ENCODE results near the gene C1orf167. TPM values are rescaled to one million over a fixed set of nuclear protein-coding genes. Genes with fewer than 3 reads are reported as not detected.

C1orf167 gene
- total RNA-seq, 5 donors from 2014 or later (not counting 1 experiment from before 2014, with no cell fraction given) = not detected

DNA sequence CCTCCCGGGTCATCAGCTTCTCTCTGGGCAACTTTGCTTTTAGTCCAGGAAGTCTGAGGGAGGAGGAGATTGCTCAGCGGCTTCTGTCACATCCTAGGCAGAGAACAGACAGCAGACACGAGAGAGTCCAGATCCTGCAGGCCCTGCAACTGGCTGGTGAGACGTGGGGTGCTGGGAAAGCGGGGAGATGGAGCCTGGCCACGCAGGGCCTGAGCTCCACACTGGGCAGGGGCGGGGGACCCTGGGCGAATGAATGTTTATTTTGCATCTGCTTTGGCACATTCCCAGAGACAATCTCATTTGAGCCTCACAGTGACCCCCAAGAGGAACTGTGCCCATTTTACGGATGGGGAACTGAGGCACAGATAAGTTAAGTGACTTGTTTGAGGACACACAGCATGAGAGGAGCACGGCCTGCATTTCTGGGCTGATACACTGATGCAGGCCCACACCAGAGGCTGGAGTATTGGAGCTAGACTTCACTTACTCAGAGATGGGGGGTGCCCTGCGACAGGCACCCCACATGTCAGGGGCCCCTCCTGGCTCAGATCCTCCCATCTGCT lies 9.6 kb downstream of the C1orf167 start:
- POLR2A ChIA-PET = interaction anchor here in 1 of 2 donors (0.7 kb wide), 1 partner anchor 33 kb away, joined by 3 read pairs; no protein-coding TSS in a partner anchor
- WGBS (ENCODE audit: insufficient coverage) = 68% methylated on average over 8 of the region's 11 CpGs

DNA sequence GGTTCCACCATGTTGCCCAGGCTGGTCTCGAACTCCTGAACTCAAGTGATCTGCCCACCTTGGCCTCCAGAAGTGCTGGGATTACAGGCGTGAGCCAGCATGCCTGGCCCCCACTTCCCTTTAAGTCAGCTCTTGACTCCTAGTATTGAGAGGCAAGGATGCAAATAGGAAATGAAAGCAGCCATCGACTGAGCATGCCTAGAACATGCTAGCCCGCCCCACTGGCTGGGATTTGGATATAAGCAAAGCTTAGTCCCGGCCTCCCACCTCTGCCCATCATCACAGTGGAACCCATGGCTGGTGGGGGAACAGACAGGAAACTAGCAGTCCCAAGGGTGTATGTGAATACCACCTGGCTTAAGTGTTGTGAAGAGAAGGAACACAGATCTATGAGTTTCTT lies 10.5 kb downstream of the C1orf167 start:
- Histone ChIP-seq H3K4me1 (ENCODE audit: control insufficient read depth in 1 of 2, extremely low read depth in 1 of 2, insufficient read depth in 2 of 2, low read length in 2 of 2) (no peaks in the 10 kb centered on the region), H3K27me3 (replicated peaks in 1 of 2; ENCODE audit: control insufficient read depth in 2 of 2, extremely low read depth in 1 of 2, insufficient read depth in 2 of 2, low read length in 1 of 2) (peaks cover 0 to 14% of the 10 kb centered on the region in 2 experiments), H3K36me3 (ENCODE audit: control insufficient read depth in 2 of 2, extremely low read depth in 1 of 2, insufficient read depth in 1 of 2, low read length in 1 of 2) (no peaks in the 10 kb centered on the region), H3K9me3 (no peaks in the 10 kb centered on the region), H3K27ac (ENCODE audit: low read length) (no peak overlapping the region), H3K4me3 (ENCODE audit: control insufficient read depth in 1 of 2, extremely low read depth in 1 of 2, low read length in 1 of 2) (no peak overlapping the region)
- WGBS (ENCODE audit: insufficient coverage) = 67% methylated on average over 1 of the region's 5 CpGs
- H3K27ac Mint-ChIP-seq = no peak overlapping the region
- ChIA-PET POLR2A (interaction anchor here in 1 of 2 donors (0.5 kb wide), 1 partner anchor 677 kb away, joined by 5 read pairs; no protein-coding TSS in a partner anchor), CTCF (interaction anchor here in 1 of 2 donors (0.6 kb wide), 1 partner anchor 476 kb away, joined by 3 read pairs; no protein-coding TSS in a partner anchor)
- no peaks in the 10 kb centered on the region for H3K4me1 Mint-ChIP-seq
- H3K4me3 Mint-ChIP-seq = no peak overlapping the region
- ATAC-seq (replicated peaks in 1 of 4) = no peak
- H3K36me3 Mint-ChIP-seq = no peaks in the 10 kb centered on the region
- H3K27me3 Mint-ChIP-seq = peaks cover 0 to 4% of the 10 kb centered on the region in 2 donors
- no peak for DNase-seq
- H3K9me3 Mint-ChIP-seq = no peaks in the 10 kb centered on the region

More for the DNA sequence above, 9.6 kb downstream of the C1orf167 start:
- Mint-ChIP-seq H3K36me3 (no peaks in the 10 kb centered on the region), H3K27me3 (peaks cover 0 to 4% of the 10 kb centered on the region in 2 donors), H3K4me3 (no peak overlapping the region), H3K4me1 (no peaks in the 10 kb centered on the region), H3K9me3 (no peaks in the 10 kb centered on the region), H3K27ac (no peak overlapping the region)
- H3K9me3 ChIP-seq = no peaks in the 10 kb centered on the region
- no peak overlapping the region for H3K4me3 ChIP-seq (ENCODE audit: control insufficient read depth in 1 of 2, extremely low read depth in 1 of 2, low read length in 1 of 2)
- ATAC-seq (replicated peaks in 1 of 4) (no peak), DNase-seq (no peak)
- H3K27me3 ChIP-seq (replicated peaks in 1 of 2; ENCODE audit: control insufficient read depth in 2 of 2, extremely low read depth in 1 of 2, insufficient read depth in 2 of 2, low read length in 1 of 2) = peaks cover 0 to 18% of the 10 kb centered on the region in 2 experiments
- no peak overlapping the region for H3K27ac ChIP-seq (ENCODE audit: low read length)
- no peaks in the 10 kb centered on the region for H3K36me3 ChIP-seq (ENCODE audit: control insufficient read depth in 2 of 2, extremely low read depth in 1 of 2, insufficient read depth in 1 of 2, low read length in 1 of 2)
- CTCF ChIA-PET = interaction anchor here in 1 of 2 donors (0.6 kb wide), 1 partner anchor 475 kb away, joined by 3 read pairs; no protein-coding TSS in a partner anchor
- no peaks in the 10 kb centered on the region for H3K4me1 ChIP-seq (ENCODE audit: control insufficient read depth in 1 of 2, extremely low read depth in 1 of 2, insufficient read depth in 2 of 2, low read length in 2 of 2)

DNA sequence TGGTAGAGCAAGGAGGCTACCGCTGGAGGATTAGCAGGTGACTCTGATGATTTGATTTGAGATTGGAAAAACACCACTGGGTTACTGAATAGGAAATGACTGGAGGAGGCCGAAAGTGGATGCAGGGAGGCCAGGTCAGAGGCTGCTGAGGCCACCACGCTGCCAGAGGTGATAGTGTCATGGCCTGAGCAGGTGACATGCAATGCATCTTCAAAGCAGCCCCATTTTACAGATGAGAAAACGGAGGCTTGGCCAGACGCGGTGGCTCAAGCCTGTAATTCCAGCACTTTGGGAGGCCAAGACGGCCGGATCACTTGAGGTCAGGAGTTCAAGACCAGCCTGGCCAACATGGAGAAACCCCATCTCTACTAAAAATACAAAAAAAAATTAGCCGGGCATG lies 12.8 kb downstream of the C1orf167 start:
- POLR2A ChIA-PET = no interaction called here
- no peaks in the 10 kb centered on the region for H3K4me1 Mint-ChIP-seq
- no peak overlapping the region for H3K27ac ChIP-seq (ENCODE audit: low read length)
- DNase-seq (no peak), ATAC-seq (replicated peaks in 1 of 4) (no peak)
- no peak overlapping the region for H3K4me3 Mint-ChIP-seq
- no peaks in the 10 kb centered on the region for H3K4me1 ChIP-seq (ENCODE audit: control insufficient read depth in 1 of 2, extremely low read depth in 1 of 2, insufficient read depth in 2 of 2, low read length in 2 of 2)
- no peak overlapping the region for H3K27ac Mint-ChIP-seq
- CTCF ChIA-PET = no interaction called here
- H3K4me3 ChIP-seq (ENCODE audit: control insufficient read depth in 1 of 2, extremely low read depth in 1 of 2, low read length in 1 of 2) = no peak overlapping the region
- H3K27me3 ChIP-seq (replicated peaks in 1 of 2; ENCODE audit: control insufficient read depth in 2 of 2, extremely low read depth in 1 of 2, insufficient read depth in 2 of 2, low read length in 1 of 2) = peaks cover 0 to 14% of the 10 kb centered on the region in 2 experiments
- 82% methylated on average over 3 of the region's 9 CpGs for WGBS (ENCODE audit: insufficient coverage)
- H3K9me3 ChIP-seq = no peaks in the 10 kb centered on the region
- peaks cover 0 to 4% of the 10 kb centered on the region in 2 donors for H3K27me3 Mint-ChIP-seq
- no peaks in the 10 kb centered on the region for H3K36me3 Mint-ChIP-seq
- H3K36me3 ChIP-seq (ENCODE audit: control insufficient read depth in 2 of 2, extremely low read depth in 1 of 2, insufficient read depth in 1 of 2, low read length in 1 of 2) = no peaks in the 10 kb centered on the region
- no peaks in the 10 kb centered on the region for H3K9me3 Mint-ChIP-seq

DNA sequence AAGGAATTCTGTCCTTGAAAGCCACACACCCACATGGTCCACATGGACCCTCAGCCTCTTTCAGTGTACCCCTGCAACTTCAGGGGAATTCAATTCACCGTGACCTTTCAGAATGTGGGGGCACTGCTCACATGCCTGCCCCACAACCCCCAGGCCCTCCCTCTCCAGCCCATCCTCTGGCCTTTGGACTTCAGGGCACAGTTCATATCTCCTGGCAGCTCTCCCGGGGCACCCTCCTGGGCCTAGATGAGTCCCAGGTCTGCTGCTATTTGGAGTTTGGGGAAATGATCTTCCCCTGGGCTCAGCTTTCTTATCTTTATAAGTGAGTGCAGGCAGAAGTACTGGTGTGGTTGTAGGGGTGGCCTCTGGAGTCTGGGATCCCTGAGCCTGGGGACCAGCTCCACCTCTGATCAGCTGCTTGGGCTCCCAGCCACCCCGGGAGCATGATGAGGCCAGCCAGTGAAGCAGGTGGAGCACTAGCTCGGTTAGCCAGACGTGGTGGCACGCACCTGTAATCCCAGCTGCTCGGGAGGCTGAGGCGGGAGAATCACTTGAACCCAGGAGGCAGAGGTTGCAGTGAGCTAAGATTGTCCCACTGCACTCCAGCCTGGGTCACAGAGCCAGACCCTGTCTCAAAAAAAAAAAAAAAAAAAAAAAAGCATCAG lies 15.8 kb downstream of the C1orf167 start:
- WGBS (ENCODE audit: insufficient coverage) = 94% methylated on average over 8 of the region's 8 CpGs
- ATAC-seq (replicated peaks in 1 of 4) (no peak), DNase-seq (no peak)
- Histone ChIP-seq H3K36me3 (ENCODE audit: control insufficient read depth in 2 of 2, extremely low read depth in 1 of 2, insufficient read depth in 1 of 2, low read length in 1 of 2) (no peaks in the 10 kb centered on the region), H3K4me3 (ENCODE audit: control insufficient read depth in 1 of 2, extremely low read depth in 1 of 2, low read length in 1 of 2) (no peak overlapping the region), H3K9me3 (no peaks in the 10 kb centered on the region), H3K27ac (ENCODE audit: low read length) (no peak overlapping the region), H3K27me3 (replicated peaks in 1 of 2; ENCODE audit: control insufficient read depth in 2 of 2, extremely low read depth in 1 of 2, insufficient read depth in 2 of 2, low read length in 1 of 2) (peaks cover 0 to 6% of the 10 kb centered on the region in 2 experiments), H3K4me1 (ENCODE audit: control insufficient read depth in 1 of 2, extremely low read depth in 1 of 2, insufficient read depth in 2 of 2, low read length in 2 of 2) (no peaks in the 10 kb centered on the region)
- CTCF ChIA-PET = interaction anchor here (0.6 to 0.7 kb wide), 3 partner anchors 135 to 689 kb away, joined by 3 to 9 read pairs (median 3); no protein-coding TSS in a partner anchor
- POLR2A ChIA-PET = no interaction called here
- Mint-ChIP-seq H3K4me3 (no peak overlapping the region), H3K36me3 (no peaks in the 10 kb centered on the region), H3K9me3 (no peaks in the 10 kb centered on the region), H3K4me1 (no peaks in the 10 kb centered on the region), H3K27ac (no peak overlapping the region), H3K27me3 (peaks cover 0 to 4% of the 10 kb centered on the region in 2 donors)

DNA sequence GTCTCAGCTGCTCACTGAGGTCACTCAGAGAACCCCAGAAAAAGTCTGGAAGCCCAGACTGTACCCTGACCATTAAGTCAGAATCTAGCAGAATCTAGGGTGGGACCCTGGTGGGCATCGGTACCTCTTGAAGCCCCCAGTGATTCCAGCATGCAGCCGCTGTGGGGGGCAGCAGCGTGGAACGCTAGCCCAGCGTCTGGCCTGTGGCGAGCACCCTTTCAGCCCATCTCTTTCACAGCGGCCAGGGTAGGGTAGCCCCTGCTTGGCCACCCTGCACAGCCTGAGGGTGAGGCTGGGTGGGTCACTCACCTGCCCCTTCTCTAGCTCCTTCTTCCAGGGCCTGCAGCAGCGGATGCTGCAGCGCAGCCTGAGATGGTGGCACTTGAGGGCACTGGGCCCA lies 16.3 kb downstream of the C1orf167 start:
- DNase-seq = no peak
- ChIA-PET POLR2A (no interaction called here), CTCF (interaction anchor here (0.6 to 0.7 kb wide), 3 partner anchors 136 to 690 kb away, joined by 3 to 9 read pairs (median 3); no protein-coding TSS in a partner anchor)
- peaks cover 0 to 2% (median 0%) of the 10 kb centered on the region in 3 donors for H3K4me1 Mint-ChIP-seq
- no peak for ATAC-seq (replicated peaks in 1 of 4)
- H3K9me3 Mint-ChIP-seq = no peaks in the 10 kb centered on the region
- Histone ChIP-seq H3K4me3 (ENCODE audit: control insufficient read depth in 1 of 2, extremely low read depth in 1 of 2, low read length in 1 of 2) (no peak overlapping the region), H3K27me3 (replicated peaks in 1 of 2; ENCODE audit: control insufficient read depth in 2 of 2, extremely low read depth in 1 of 2, insufficient read depth in 2 of 2, low read length in 1 of 2) (peaks cover 0 to 6% of the 10 kb centered on the region in 2 experiments), H3K4me1 (ENCODE audit: control insufficient read depth in 1 of 2, extremely low read depth in 1 of 2, insufficient read depth in 2 of 2, low read length in 2 of 2) (no peaks in the 10 kb centered on the region), H3K36me3 (ENCODE audit: control insufficient read depth in 2 of 2, extremely low read depth in 1 of 2, insufficient read depth in 1 of 2, low read length in 1 of 2) (no peaks in the 10 kb centered on the region), H3K27ac (ENCODE audit: low read length) (no peak overlapping the region), H3K9me3 (no peaks in the 10 kb centered on the region)
- peaks cover 0 to 4% of the 10 kb centered on the region in 2 donors for H3K27me3 Mint-ChIP-seq
- 93% methylated on average over 9 of the region's 9 CpGs for WGBS (ENCODE audit: insufficient coverage)
- H3K27ac Mint-ChIP-seq = no peak overlapping the region
- H3K4me3 Mint-ChIP-seq = no peak overlapping the region
- no peaks in the 10 kb centered on the region for H3K36me3 Mint-ChIP-seq

DNA sequence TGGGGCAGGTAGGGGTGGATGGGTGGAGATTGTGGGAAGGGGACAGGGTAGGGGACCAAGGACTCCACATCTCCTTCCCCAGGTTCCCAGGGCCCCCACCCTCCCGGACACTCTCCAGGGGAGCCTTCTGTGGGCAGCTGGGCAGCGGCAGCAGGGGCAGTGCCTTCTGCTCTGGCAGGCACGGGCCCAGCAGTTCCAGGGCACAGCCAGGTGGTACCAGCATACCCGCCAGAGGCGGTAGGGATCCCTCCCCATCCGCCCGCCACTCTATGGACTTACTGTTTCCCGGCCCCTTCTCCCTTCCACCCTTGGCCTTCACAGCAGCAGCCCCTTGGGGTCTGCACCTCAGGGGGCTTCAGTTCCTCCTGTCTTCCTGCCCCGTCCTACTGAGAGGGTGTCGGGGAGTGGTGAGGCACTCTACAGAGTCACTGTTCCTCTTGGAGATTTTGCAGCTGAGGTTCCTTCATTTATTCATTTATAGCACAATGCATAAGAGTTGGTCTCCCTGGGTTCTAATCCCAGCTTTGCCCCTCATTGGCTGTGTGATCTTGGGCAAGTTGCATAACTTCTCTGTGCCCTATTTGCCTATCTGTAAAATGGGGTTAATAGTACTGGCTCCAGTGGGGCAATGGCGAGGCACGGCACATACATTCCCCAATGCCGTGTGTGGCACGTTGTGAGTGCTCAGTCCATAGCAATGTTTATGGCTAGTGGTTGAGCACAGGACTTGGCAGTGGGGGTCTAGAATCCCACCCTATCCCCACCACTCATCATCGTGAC lies 17.0 kb downstream of the C1orf167 start:
- Mint-ChIP-seq H3K4me3 (no peak overlapping the region), H3K9me3 (no peaks in the 10 kb centered on the region), H3K36me3 (no peaks in the 10 kb centered on the region), H3K27me3 (peaks cover 0 to 4% of the 10 kb centered on the region in 2 donors), H3K4me1 (peaks cover 0 to 4% (median 0%) of the 10 kb centered on the region in 3 donors), H3K27ac (no peak overlapping the region)
- Histone ChIP-seq H3K27ac (ENCODE audit: low read length) (no peak overlapping the region), H3K36me3 (ENCODE audit: control insufficient read depth in 2 of 2, extremely low read depth in 1 of 2, insufficient read depth in 1 of 2, low read length in 1 of 2) (no peaks in the 10 kb centered on the region), H3K27me3 (replicated peaks in 1 of 2; ENCODE audit: control insufficient read depth in 2 of 2, extremely low read depth in 1 of 2, insufficient read depth in 2 of 2, low read length in 1 of 2) (peaks cover 0 to 6% of the 10 kb centered on the region in 2 experiments), H3K4me1 (ENCODE audit: control insufficient read depth in 1 of 2, extremely low read depth in 1 of 2, insufficient read depth in 2 of 2, low read length in 2 of 2) (no peaks in the 10 kb centered on the region), H3K9me3 (no peaks in the 10 kb centered on the region), H3K4me3 (ENCODE audit: control insufficient read depth in 1 of 2, extremely low read depth in 1 of 2, low read length in 1 of 2) (no peak overlapping the region)
- ATAC-seq (replicated peaks in 1 of 4) (no peak), DNase-seq (no peak)
- POLR2A ChIA-PET = no interaction called here
- WGBS (ENCODE audit: insufficient coverage) = 74% methylated on average over 5 of the region's 15 CpGs
- CTCF ChIA-PET = no interaction called here
